GM19397 (cell line): ENCODE results near the gene MAP1LC3A.
"Not testable (repeated sequence)": the region's sequence is repeated elsewhere in the genome, so short reads cannot be mapped to it uniquely, and the experiment has no call there.

Experiments used
- ATAC-seq: cut with Tn5 transposase; IDR thresholded peaks from one replicate; pipeline ENCODE4 v1.9.1; 2021; ENCODE audit warnings: mild to moderate bottlenecking, moderate library complexity; ENCODE audit not compliant: unreplicated experiment

The MAP1LC3A gene

DNA sequence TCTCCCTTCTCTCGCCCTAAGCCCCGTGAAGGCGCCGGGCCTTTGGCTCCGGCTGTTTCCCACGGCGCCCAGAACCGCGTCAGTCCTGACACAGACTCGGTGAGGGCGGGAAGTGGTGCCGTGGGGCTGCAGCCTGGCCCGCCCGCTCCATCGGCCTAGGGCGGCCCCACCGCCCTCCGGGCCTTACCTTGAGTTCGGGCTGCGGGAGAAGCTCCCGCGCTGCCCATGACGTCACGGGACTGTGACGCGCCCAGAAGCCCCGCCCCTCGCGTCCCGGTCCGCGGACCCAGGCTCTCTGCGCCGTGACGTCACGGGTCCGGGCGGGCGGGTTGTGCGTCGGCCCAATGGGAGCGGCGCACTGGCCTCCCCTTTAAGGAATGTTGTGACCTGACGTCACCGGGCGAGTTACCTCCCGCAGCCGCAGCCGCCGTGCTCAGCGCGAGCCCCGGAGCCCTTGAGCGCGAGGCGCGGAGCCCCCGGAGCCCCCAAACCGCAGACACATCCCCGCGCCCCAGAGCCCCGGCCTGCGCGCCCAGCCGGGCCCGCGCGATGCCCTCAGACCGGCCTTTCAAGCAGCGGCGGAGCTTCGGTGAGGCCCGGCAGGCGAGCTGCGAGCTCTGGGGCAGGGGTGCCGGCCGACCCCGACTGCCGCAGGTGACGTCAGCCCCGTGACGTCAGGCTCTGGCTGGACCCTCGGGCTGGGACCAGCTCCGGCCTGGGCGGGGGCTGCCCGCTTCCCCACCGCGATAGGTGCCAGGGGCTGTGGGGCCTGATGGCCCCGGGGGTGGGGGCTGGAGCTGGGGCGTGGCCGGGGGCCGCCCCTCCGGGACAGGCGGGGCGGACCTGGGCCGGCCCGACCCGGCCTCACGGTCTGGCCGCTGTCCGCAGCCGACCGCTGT is at the start of gene MAP1LC3A:
MAP1LC3A (plus strand) TSS at position 399 of the 899 bp plus-strand sequence; CDS start at position 550, 151 bp downstream.
- peak; percentile 55 for ATAC-seq

- no peak for ATAC-seq
Observed at GRCh38 chr20:34510575-34510974, 47.9 kb upstream of the MAP1LC3A start.

- ATAC-seq: no peak
Observed at GRCh38 chr20:34511891-34512265, 46.6 kb upstream of the MAP1LC3A start.

GRCh38 chr20:34512266-34512954 is 46.1 kb upstream of the MAP1LC3A start:
- no peak for ATAC-seq

GRCh38 chr20:34512955-34513419 is 45.5 kb upstream of the MAP1LC3A start:
- no peak for ATAC-seq

- ATAC-seq: not testable (repeated sequence)
Observed at GRCh38 chr20:34514034-34514433, 44.5 kb upstream of the MAP1LC3A start.

GRCh38 chr20:34514897-34515483 is 43.5 kb upstream of the MAP1LC3A start:
- no peak for ATAC-seq

- peak; percentile 44 for ATAC-seq
Observed at GRCh38 chr20:34515484-34516246, 42.9 kb upstream of the MAP1LC3A start.

- peak; percentile 74 for ATAC-seq
Observed at GRCh38 chr20:34516247-34517113, 42.0 kb upstream of the MAP1LC3A start, which contains the start of gene DYNLRB1. Gene DYNLRB1 (plus strand): TSS chr20:34516422. CDS start chr20:34516459, 37 bp downstream.

GRCh38 chr20:34517114-34517505 is 41.4 kb upstream of the MAP1LC3A start:
- no peak for ATAC-seq

DNA sequence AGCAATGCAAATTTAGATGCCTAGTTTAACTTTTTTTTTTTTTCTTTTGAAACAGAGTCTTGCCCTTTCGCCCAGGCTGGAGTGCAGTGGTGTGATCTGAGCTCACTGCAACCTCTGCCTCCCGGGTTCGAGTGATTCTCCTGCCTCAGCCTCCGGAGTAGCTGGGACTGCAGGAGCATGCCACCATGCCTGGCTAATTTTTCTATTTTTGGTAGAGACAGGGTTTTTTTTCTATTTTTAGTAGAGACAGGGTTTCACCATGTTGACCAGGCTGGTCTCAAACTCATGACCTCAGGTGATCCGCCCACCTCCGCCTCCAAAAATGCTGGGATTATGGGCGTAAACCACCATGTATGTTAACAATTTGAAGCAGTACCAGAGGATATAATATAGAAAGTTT is 39.7 kb upstream of the MAP1LC3A start:
- not testable (repeated sequence) for ATAC-seq

DNA sequence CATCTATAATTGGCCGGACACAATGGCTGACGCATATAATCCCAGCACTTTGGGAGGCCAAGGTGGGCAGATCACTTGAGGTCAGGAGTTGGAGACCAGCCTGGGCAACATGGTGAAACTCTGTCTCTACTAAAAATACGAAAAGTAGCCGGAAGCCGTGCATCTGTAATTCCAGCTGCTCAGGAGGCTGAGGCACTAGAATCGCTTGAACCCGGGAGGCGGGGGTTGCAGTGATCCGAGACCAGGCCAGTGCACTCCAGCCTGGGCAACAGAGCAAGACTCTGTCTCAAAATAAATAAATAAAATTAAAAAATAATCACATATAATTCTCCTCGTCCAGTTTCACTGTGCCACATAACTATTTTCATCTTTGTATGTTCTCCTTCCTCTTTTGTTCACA is 38.7 kb upstream of the MAP1LC3A start:
- ATAC-seq: not testable (repeated sequence)

DNA sequence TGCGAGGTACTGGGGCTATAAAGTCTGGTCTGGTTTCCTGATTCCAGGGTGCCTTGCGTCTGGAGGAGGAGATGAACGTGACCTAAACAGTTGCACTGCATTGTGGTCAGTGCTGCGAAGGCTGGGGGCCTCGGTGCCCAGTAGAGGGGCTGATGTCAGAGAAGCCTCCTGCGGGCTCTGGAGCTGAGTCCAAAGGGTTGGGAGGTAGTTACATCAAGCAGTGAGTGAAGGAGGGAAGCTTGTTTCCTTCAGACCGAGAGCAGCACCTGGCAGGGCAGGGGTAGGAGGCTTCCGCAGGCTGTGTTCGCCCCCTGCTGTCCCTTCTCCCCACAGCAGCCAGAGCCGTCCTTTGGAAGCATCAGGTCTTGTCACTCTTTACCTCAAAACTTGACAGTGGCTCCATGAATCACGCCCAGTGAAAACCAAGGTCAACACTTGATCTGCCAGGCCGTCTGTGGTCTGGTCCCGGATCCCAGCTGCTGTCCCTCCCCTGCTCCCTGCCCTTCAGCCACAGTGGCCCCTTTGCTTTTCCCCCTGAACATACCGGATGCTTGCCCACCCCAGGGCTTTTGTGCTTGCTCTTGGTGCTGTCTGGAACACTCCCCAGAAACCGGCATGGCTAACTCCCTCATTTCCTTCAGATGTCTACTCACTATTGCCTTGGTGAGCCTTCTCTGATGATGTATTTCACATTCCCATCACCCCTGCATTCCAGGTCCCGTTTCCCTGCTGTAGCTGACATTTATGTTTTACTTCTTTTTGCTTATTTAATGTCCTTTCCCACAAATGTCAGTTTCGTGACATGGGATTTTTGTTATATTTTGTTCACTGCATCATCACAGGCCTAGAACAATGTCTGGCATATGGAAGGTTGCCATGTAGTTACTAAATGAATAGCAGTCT is 35.3 kb upstream of the MAP1LC3A start:
- ATAC-seq: no peak

DNA sequence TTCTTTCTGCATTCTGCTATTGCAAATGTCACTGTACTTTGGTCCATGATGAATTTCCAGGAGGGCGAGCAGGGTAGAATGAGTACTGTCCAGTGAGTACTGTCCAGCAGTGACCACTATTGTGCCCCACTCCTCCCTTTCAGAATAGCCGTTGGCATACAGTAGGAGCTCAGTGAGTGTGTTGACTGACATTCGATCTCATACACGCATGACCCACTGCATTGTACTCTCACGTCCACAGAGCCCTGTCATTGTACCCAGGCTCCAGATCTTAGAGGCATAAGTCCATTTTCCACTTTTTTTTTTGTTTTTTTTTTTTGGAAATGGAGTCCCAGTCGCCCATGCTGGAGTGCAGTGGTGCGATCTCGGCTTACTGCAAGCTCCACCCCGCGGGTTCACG is 34.1 kb upstream of the MAP1LC3A start:
- ATAC-seq: no peak

DNA sequence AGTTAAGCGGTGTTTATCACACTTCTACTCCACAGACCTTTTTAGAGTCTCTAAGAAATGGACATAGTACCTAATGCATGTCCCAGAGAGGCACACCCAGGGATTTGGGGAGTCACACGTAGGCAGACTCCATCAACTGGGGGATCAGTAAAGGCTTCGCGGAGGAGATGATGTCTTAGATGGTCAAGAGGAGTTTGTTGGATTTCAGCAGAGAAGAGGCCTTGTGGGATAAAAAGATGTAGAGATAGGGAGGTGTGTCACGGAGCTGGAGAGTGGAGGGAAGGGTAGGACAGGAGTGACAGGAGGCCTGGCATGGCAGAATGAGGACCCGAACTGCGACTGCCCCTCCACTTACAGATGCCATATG is 33.2 kb upstream of the MAP1LC3A start:
- no peak for ATAC-seq

GRCh38 chr20:34525709-34526416 is 32.7 kb upstream of the MAP1LC3A start:
- no peak for ATAC-seq

GRCh38 chr20:34526466-34526865 is 32.1 kb upstream of the MAP1LC3A start:
- ATAC-seq: no peak

DNA sequence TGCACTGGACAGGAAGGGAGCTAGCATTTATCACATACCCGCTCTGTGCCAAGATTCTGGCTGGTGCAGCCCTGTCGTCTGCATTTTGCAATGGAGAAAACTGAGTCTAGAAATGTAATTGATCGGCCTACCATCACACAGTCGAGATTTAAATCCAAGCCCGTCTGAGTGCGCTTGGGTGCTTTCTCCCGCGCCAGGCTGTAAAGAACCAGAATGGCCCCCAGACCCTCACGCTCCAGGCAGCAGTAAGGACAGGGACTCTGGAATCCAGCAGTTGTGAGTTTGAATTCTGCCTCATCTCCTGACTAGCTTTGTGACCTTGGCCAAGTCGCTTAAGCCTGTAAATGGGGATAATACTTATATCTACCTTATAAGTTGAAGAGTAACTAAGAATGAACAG is 31.5 kb upstream of the MAP1LC3A start:
- no peak for ATAC-seq
